Activated CD4-positive, alpha-beta T cell treated with anti-CD3 and anti-CD28 coated beads for 24 hours (primary cell): Measurements from ENCODE around the gene ABCA9.
"Not testable (repeated sequence)": the region's sequence is repeated elsewhere in the genome, so short reads cannot be mapped to it uniquely, and the experiment has no call there.

Experiments used
- DNase-seq, 2 donors: peaks; one replicate each; pipeline ENCODE4 v3.0.0-alpha.2; 2020; ENCODE audit warnings: low read depth in 2 of 2

ABCA9 gene

GRCh38 chr17:69060822-69061221 lies at the start of gene ABCA9:
TSS of gene ABCA9 (minus strand) at chr17:69060927. CDS start at chr17:69051126, 9,801 bp downstream.
- no peak for DNase-seq

- no peak for DNase-seq
Measured at GRCh38 chr17:69105907-69106730, 45.4 kb upstream of the ABCA9 start.

GRCh38 chr17:69103557-69104233 lies 43.0 kb upstream of the ABCA9 start:
- no peak for DNase-seq

DNA sequence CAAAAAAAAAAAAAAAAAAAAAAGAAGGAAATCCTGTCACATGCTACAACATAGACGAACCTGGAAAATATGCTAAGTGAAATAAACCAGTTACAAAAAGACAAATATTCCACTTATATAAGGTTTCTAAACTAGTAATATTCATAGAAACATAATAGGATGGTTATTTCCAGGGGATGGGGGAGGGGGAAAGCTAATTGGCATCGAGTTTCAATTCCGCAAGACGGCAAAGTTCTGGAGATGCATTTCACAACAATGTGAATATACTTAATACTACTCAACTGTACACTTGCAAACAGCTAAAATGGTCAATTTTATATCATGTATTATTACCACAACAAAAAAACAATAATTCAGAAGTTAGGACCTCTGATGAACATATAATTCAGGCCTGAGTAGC lies 37.9 kb upstream of the ABCA9 start:
- DNase-seq, result no peak

GRCh38 chr17:69096541-69096940 lies 35.8 kb upstream of the ABCA9 start:
- no peak for DNase-seq

GRCh38 chr17:69093995-69094394 lies 33.3 kb upstream of the ABCA9 start:
- no peak for DNase-seq

GRCh38 chr17:69093279-69093789 lies 32.6 kb upstream of the ABCA9 start:
- DNase-seq, result no peak

DNA sequence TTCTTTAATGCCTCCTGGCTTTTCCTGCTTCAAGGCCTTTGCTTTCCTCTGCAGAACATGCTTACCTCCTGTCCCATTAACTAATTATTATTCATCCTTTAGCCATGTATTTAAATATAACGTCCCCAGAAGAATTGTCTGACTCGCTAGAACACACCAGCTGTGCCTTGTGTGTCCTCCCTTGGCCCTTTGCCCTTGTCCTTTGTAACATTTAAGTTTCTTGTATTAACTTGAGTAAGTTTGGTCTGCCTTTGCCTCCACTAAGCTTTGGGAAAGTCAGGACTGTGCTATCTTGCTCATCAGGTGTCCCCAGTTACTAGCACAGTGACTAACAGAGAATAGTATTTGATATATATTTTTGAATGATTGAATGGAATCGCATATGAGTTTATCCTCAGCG lies 29.6 kb upstream of the ABCA9 start:
- DNase-seq, result no peak

- no peak for DNase-seq
Measured at GRCh38 chr17:69088643-69089200, 28.0 kb upstream of the ABCA9 start.

DNA sequence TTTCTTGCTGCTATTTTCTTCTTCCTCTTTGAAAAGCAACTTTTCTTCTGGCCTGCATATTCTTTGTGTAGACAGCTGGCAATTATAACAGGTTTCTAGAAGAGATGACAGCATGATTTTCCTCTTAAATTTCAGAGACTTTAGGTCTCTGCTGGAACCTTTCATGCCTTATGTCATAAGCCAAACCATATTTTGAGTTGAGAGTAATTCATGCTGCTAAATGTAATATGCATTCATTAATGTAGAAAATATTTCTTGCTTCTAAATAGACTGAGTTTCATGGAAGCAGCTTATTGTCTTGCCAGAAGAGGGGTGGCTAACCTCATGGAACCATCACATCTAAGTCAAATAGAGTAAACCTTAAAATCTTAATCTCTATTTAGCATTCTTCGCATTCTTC lies 25.9 kb upstream of the ABCA9 start:
- DNase-seq, result no peak

GRCh38 chr17:69084911-69085310 lies 24.2 kb upstream of the ABCA9 start:
- no peak for DNase-seq

GRCh38 chr17:69082696-69083095 lies 22.0 kb upstream of the ABCA9 start:
- no peak for DNase-seq

GRCh38 chr17:69078864-69079263 lies 18.1 kb upstream of the ABCA9 start:
- no peak for DNase-seq

DNA sequence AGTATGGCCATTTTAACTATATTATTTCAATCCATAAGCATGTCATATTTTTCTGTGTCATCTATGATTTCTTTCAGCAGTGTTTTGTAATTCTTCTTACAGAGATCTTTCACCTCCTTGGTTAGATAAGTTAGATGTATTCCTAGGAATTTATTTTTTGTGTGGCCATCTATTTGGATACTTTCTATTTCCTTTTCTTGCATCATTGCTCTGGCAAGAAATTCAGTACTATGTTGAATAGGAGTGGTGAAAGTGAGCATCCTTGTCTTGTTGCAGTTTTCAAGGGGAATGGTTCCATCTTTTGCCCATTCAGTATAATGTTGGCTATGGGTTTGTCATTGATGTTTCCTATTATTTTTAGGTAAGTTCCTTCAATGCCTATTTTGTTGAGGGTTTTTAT lies 15.1 kb upstream of the ABCA9 start:
- no peak for DNase-seq

- DNase-seq, result not testable (repeated sequence)
Measured at GRCh38 chr17:69073392-69073791, 12.7 kb upstream of the ABCA9 start.

- not testable (repeated sequence) for DNase-seq
Measured at GRCh38 chr17:69072803-69073256, 12.1 kb upstream of the ABCA9 start.

GRCh38 chr17:69071233-69071586 lies 10.5 kb upstream of the ABCA9 start:
- not testable (repeated sequence) for DNase-seq

GRCh38 chr17:69070378-69071232 lies 9.9 kb upstream of the ABCA9 start:
- DNase-seq, result not testable (repeated sequence)

GRCh38 chr17:69069226-69069750 lies 8.6 kb upstream of the ABCA9 start:
- DNase-seq, result no peak

DNA sequence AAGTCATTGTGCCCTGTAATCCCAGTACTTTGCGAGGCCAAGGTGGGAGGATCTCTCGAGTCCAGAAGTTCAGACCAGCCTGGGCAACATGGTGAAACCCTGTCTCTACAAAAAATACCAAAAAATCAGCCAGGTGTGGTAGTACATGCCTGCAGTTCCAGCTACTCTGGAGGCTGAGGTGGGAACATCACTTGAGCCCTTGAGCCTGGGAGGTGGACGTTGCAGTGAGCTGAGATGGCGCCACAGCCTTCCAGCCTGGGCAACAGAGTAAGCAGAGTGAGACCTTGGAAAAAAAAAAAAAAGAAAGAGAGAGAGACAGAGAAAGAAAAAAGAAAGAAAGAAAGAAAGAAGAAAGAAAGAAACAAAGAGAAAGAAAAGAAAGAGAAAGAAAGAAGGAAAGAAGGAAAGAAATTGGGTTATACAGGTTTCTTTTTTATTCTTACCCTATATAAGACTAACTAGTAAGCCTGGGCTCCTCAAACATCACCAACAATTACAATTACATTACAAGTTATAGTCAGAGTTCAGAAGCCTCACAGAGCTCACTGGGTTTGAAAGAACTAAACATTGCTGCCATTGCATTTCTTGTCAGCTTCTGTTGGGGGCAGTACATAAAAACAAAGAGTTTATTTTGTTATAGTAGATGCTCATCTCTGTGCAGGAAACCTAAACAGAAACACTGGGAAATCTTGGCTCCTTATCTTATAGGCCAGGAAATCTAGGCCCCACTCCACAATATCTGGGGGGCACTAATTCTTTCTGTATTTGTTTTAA lies 6.7 kb upstream of the ABCA9 start:
- DNase-seq, result no peak

GRCh38 chr17:69066482-69066881 lies 5.8 kb upstream of the ABCA9 start:
- no peak for DNase-seq
